ENCODE data around the gene PTPRA.
"Not testable (repeated sequence)": the region's sequence is repeated elsewhere in the genome, so short reads cannot be mapped to it uniquely, and the experiment has no call there.

The PTPRA gene

DNA sequence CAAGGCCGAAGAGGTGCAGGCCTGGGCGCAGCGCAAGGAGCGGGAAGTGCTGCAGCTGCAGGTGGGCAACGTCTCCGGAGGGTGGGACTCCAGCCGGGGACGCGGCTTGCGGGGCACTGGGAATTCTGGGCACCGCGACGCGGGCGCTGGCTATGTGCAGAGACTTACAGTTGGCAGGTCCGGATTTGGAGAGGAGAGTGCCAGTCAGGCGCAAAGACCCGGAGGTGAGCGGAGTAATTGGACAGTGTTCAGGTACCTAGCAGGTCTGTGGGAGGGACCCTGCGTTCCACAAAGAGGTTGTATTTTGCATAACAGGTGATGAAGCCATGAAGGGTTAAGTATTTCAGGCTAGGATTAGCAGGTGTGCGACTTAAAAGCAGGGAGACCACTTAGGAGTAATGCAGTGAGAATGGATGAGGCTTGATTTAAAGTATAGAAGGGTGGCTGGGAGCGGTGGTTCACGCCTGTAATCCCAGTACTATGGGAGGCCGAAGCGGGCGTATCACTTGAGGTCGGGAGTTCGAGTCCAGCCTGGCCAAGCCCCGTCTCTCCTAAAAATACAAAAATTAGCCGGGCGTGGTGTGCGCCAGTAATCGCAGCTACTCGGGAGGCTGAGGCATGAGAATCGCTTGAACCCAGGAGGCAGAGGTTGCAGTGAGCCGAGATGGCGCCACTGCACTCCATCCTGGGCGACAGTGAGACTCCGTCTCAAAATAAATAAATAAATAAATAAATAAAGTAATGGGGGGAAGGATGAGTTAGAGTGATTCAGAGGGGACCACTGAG is 173.6 kb downstream of the PTPRA start:
- DNase-seq, result peak; percentile 5

DNA sequence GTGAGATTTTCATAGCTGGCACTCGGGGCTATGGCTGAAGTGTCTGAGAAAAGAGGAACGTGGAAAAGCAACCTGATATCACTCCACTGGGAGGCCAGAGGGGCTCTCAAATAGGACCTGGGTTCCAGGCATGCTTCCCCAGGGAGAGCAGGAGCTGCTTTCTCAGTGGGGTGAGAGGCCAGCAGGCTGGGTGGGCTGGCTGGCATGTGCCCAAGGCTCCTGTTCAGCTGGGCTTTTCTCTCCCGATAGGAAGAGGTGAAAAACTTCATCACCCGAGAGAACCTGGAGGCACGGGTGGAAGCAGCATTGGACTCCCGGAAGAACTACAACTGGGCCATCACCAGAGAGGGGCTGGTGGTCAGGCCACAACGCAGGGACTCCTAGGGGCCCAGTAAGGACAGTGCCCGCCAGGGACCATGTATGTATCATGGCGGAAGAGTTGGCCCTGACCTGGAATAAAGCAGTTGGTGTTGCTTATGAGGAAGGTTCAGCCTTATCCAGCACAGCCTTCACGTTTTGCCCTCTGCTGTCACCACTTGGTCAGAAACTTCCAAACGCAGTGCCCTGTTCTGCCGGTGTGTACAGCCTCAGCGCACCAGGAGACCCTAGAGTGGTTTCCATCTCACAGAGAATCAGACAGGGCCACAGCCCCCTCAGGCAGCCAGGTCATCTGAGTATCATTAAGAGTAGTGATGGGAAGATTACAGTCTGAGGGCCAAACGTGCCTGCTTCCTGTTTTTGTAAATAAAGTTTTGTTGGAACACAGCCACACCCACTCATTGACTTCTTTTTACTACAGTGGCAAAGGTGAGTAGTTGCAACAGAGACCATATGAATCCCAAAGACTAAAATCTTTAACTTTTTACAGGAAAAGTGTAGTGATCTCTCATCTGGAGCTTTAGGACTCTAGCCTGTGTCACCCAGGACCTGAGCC is 174.5 kb downstream of the PTPRA start:
- DNase-seq, result no peak

DNA sequence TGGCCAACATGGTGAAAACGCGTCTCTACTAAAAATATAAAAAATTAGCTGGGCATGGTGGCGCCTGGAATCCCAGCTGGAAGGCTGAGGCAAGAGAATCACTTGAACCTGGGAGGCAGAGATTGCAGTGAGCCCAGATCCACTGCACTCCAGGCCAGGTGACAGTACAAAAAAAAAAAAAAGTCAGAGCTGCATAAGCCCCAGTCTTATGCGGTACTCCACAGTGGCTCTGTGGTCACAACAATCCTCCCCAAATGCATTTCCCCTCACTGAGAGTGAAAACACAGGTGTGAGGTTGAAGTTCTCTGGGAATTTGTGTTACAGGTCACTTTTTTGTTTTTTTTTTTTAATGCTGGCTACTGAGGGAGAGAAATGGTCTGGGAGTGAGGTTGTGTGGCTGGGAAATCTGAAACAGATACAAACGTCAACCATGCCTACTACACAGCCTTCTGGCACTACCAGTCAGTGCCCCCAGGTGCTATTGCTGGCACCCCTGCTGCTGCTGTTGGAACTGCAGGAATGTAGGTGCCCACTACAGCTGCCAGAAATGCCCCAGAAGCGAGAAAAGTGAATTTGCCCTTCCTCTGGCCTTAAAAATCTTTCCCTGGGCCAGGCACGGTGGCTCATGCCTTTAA is 178.2 kb downstream of the PTPRA start:
- DNase-seq, result no peak

DNA sequence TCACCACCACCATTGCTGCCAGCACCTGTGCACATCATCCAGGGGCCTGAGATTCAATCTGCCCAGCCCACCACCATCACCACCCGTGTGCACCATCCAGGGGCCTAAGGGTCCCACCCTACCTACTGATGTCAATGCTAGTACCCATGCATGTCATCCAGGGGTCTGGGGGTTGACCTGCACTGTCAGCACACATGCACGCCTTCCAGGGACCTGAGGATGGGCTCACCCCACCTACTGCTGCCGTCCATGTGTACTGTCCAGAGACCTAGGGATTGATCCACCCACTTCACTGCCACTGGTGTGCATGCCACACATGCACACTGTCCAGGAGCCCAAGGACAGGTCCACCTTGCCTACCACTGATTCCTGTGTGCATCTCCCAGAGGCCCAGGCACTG is 186.2 kb downstream of the PTPRA start:
- no peak for DNase-seq

DNA sequence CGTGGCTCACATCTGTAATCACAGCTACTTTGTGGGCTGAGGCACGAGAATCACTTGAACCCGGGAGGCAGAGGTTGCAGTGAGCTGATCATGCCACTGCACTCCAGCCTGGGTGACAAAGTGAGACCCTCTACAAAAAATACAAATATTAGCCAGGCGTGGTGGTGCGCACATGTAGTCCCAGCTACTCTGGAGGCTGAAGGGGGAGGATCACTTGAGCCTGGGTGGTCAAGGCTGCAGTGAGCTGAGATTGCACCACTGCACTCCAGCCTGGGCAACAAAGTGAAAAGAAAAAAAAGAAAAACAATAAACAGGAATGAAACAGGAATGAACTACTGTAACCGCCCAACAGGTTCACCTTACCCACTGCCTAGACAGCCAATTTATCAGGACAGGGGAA is 190.8 kb downstream of the PTPRA start:
- DNase-seq, result not testable (repeated sequence)

DNA sequence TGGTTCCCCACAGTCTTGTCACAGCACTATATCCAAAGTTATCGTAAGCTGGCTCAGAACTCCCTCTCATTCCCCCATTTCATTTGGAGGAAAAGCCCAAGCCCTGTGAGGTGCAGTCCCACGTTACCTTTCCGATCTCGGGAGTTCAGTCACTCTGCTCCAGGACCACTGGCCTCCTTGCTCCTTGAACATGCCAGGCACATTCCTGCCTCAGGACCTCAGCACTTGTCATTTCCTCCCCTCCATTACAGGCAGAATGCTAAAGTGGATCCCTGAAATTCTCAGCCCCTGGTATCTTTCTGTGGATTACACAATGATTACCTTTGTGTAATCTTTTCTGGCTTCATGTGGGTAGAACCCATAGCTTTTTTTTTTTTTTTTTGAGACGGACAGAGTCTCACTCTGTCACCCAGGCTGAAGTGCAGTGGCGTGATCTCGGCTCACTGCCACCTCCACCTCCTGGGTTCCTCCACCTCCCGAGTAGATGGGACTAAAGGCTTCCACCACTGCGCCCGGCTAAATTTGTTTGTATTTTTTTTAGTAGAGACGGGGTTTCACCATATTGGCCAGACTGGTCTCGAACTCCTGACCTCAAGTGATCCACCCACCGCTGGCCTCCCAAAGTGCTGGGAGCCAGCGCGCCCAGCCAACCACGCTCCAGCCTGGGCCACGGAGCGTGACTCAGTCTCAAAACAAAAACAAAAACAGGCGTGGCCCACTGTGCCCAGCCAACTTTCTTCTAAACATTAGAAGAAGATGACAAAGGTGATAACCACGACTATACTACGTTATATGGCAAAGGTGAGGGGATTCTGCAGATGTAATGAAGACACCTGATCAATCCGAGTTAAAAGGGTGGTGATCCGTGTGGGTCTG is 194.1 kb downstream of the PTPRA start:
- no peak for DNase-seq

DNA sequence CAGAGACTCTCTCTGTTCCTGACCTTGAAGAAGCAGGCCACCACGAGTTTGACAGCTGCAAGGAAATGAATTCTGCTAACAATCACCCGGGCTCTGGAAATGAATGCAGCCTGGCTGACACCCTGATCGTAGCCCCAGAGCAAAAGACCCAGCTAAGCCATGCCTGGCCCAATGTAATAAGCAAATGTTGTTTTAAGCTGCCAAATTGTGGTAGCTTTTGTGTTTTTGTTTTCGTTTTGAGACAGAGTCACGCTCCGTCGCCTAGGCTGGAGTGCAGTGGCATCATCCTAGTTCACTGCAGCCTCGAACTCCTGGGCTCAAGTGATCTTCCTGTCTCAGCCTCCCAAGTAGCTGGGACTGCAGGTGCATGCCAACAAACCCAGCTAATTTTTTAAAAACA is 194.8 kb downstream of the PTPRA start:
- no peak for DNase-seq

DNA sequence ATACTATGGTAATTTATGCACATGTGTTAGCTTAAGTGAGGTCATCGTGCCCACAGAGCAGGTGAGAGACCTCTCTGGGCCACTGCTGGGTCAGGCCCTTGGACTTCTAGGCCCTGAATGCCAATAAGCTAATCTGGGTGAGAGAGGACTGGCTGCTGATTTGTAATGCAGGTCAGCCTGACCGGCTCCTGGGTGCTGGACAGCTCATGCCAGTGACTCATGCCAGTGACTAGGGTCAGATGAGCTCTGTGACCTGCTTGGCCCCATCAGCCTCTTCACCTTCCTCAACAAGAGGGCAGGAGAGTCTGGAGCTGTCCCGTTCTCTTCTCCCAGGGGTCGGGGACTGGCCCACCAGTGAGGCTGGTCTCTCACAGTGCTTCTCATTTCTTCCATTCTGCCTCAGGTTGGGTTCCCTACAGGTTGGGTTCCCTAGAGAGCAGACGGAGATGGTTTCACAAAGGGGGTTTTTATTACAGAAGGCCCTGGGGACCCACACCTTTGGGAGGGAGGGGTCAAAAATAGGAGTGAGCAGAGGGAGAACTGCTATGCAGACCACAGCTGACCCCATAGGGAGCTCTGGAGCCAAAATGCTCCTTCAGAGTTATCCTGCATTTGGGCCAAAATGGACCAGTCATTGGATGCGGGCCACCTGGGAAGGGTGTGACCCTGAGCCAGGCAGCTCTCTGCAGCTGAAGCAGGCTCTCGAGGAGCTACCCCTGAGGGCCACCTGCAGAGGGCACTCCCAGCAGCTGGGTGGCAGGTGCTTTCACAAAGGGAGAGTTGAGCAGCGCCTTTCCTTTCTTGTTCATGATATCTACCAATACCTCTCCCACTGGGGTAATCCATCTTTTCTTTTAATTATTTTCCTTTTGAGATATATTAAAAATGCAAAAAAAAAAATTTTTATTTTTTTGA is 196.0 kb downstream of the PTPRA start:
- no peak for DNase-seq

DNA sequence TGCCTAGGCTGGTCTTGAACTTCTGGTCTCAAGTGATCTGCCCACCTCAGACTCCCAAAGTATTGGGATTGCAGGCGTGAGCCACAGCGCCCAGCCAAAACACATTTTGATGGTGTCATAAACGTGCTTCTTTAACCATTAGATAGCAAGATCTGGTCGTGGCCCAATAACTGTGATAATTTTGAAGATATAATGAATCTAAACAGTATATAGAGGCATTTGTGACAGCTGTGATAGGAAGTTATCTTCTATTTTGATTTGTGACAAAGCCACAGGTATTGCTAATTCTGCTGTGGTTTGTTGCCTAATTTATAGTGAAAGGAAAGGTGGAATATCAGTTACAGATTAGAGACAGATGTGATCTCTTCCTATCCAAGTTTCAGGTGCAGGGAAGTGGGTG is 197.4 kb downstream of the PTPRA start:
- DNase-seq, result no peak

DNA sequence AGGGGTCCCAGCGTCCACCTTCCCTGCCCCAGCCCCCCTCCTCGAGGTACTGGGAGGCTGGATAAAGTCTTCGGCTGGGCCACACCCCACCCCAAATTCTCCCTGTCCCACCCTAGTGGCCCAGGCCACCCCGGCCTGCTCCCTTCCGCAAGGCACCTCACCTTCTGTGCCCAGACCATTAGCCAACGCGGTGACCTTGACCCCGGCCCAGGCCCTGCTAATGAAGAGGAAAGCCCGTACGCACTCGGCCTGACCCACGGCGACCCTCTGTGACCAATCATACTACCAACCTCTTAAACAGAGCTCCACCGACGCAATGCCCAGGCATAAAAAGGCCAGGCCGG is 198.0 kb downstream of the PTPRA start:
- no peak for DNase-seq

DNA sequence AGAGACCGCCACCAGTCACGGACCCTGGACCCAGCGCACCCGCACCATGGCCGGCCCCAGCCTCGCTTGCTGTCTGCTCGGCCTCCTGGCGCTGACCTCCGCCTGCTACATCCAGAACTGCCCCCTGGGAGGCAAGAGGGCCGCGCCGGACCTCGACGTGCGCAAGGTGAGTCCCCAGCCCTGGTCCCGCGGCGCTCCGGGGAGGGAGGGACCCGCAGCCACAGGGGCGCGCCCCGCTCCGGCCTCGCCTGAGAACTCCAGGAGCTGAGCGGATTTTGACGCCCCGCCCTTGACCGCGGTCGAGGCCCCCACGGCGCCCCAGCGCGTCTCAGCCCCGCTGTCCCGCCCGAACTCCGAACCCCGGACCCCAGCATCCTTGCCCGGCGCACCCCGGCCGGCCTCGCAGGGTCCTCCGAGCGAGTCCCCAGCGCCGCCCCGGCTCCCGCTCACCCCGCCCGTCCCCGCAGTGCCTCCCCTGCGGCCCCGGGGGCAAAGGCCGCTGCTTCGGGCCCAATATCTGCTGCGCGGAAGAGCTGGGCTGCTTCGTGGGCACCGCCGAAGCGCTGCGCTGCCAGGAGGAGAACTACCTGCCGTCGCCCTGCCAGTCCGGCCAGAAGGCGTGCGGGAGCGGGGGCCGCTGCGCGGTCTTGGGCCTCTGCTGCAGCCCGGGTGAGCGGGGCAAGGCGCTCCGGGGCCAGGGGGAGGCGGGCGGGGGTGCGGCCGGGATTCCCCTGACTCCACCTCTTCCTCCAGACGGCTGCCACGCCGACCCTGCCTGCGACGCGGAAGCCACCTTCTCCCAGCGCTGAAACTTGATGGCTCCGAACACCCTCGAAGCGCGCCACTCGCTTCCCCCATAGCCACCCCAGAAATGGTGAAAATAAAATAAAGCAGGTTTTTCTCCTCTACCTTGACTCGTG is 198.6 kb downstream of the PTPRA start, which contains the start of gene OXT:
TSS of gene OXT (plus strand) at position 11 of the 920 bp plus-strand sequence. CDS start at position 47, 36 bp downstream.
- DNase-seq, result no peak

DNA sequence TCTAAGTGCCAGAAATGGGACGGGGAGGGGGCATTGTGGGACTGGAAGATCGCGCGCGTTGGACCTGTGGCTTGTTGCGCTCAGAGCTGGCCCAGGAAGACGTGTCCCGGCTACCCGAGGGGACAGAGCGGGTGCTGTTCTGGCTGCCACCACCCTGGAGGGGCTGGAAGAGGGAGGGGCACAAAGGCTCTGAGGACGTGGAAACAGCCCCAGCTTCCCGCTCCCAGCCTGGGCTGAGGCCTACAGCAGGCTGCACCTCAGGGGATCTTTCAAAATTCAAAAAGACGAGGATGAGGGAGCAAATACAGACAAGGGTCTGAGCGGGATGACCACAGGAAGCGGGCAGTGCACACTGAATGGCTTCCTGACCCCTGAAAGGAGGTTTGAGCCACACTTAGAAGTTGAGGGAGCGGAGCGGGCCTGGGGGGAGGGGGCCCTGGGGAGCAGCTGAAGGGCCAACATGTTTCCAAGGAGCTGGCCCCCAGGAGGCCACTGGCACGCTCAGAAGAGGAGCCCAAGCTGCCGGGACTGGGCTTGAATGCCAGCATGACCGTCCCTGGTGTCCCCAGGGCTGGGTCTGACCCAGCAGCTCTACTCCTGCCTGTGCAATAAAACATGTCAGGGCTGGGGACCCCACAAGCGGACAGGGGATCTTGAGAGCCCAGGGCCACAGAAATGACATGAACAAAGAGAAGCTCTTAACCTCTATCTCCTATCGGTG is 199.4 kb downstream of the PTPRA start:
- DNase-seq, result no peak

DNA sequence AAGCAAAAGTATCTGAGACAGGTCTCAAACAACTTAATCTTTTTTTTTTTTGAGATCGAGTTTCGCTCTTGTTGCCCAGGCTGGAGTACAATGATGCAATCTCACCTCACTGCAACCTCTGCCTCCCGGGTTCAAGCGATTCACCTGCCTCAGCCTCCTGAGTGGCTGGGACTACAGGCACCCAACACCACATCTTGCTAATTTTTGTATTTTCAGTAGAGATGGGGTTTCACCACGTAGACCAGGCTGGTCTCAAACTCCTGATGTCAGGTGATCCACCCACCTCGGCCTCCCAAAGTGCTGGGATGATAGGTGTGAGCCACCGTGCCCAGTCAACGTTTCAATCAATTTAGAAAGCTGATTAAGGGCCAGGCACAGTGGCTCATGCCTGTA is 200.0 kb downstream of the PTPRA start:
- DNase-seq, result not testable (repeated sequence)

DNA sequence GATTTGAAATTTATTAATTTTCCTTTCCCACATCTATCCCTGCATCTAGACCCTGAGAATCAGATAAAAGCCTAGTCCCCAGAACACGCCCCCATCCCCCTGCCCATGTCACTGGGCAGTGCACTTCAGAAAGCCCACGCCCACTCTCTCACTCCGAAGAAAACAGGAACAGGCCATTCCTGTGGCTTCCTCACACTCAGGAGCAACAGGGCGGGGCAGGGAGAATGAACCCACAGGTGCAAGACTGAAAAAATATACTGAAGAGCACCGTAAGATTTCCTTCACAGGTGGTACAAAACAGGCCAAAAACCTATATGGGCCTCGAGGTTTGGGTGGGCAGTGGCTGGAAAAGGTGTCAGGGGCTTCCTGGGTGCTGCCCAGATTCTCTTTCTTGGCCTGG is 201.5 kb downstream of the PTPRA start:
- no peak for DNase-seq

DNA sequence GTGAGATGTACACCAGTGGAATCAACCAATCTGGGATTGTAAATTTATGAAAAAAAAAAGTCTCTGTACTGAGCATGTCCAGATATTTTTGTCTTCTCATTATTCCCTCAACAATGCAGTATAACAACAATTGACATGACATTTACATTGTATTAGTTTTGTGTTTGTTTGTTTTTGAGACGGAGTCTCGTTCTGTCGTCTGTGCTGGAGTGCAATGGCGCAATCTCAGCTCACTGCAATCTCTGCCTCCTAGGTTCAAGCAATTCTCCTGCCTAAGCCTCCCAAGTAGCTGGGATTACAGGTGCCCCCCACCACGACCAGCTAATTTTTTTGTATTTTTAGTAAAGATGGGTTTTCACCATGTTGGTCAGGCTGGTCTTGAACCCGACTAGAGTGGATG is 202.0 kb downstream of the PTPRA start:
- not testable (repeated sequence) for DNase-seq

DNA sequence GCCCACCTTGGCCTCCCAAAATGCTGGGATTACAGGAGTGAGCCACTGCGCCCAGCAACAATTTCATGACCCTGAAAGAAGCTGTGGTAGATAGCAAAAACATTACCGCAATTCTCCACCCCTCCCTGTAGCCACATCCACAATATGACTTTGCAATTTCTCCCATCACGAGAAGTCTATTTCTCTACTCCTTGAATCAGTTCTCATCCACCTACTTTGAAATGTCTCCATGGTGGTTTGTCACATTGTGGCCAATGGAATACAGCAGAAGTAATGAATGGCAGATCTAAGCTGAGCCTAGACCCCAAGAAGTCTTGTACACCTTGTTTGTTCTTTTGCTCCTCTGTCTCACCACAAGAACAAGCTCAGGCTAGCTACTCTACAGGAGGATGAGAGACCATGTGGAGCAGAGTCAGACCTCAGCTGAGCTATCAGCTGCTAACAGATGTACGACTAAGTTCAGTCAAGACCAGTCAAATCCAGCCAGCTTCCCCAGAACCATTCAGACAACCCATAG is 204.4 kb downstream of the PTPRA start:
- no peak for DNase-seq

DNA sequence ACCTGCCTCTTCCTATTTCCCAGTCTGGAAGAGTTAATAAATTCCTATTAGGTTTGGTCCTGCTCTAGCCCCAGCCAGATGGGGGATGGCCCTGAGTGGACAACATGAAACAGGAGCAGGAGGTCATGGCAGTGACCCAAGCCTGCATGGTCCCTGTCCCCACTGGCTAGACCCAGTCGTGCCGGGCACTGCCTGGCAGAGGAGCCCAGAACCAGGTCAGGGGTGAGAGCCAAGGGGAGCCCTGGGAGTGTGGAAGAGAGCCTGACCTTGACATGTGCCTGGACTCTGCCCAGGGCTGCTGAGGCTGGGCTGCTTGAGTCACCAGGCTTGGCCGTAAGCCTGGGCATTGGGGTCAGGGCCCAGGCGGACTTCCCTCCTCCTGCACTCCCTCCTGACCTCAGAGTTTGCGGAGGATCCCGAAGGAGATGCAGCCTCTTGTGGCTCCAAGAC is 207.7 kb downstream of the PTPRA start:
- DNase-seq, result no peak

DNA sequence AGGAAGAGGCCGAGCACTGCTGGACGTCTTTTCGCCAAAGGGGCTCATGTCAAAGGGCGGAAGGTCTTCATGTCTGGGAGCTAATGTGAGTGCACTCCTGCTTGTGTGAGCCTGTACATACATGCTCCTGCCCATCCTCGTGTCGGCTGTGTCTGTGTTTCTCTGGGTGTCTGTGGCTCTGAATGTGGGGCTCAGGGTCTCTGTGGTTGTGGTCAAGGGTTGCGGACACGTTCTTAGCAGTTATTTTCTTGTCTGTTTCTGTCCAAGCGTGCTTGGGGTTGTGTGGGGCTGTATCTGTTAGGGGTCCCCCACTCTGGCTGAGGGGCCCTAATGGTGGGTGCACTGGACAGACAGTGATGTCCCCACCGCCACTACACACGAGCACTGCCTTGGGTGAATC is 208.4 kb downstream of the PTPRA start:
- no peak for DNase-seq

DNA sequence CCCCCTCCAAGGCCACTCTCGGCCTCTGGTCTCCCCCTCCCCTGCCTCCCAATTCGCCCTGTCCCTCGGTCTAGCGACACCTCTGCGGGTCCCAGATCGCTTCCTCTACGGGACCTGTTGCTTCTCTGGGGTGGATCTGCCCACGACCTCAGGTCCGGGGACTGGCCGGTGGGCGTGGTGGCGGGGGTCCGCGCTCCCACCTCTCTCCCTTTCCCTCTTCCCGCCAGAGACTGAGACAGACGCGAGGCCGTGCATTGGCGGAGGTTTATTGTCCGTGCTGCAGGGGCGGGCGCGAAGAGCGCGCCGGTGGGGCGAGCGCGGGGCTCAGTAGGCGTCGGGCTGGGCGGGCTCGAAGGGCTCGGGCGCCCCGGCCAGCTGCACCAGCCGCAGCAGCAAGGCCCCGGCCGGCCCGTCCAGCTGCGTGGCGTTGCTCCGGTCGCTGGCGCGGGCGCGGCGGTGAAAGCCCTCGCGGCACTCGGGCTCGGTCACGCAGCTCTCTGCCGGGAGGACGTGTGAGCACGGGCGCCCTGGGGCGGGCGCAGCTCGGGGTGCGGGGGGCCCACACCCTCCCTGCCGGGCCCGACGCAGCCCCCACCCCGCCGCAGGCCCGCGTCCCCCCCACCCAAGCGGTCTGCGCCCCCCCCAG is 209.1 kb downstream of the PTPRA start:
- DNase-seq, result no peak
